K562 (cell line): ENCODE results near the gene THAP5. TPM values are rescaled to one million over a fixed set of nuclear protein-coding genes. Genes with fewer than 3 reads are reported as not detected.

ENCODE experiments used
- ARID3A ChIP-seq: IDR thresholded peaks from 2 replicates; pipeline ENCODE4 v1.6.1; 2012; ENCODE audit warnings: low read depth, low read length, improper control_type of control experiment, borderline replicate concordance
- C11orf30 ChIP-seq: fragments of 450-650 bp; IDR thresholded peaks from 2 replicates; pipeline ENCODE4 v1.6.1; 2016; ENCODE audit warnings: low read depth, mild to moderate bottlenecking
- HEY1 ChIP-seq: fragments of 250-450 bp; sonication (Bioruptor Pico); IDR thresholded peaks from 2 replicates; pipeline ENCODE4 v1.5.0; 2020; ENCODE audit warnings: mild to moderate bottlenecking, moderate library complexity, borderline replicate concordance
- MTA1 ChIP-seq: fragments of 450-650 bp; IDR thresholded peaks from 2 replicates; pipeline ENCODE4 v1.6.1; 2017; ENCODE audit warnings: borderline replicate concordance
- MXI1 ChIP-seq: IDR thresholded peaks from 2 replicates; pipeline ENCODE4 v1.6.1; 2011; ENCODE audit warnings: low read depth, mild to moderate bottlenecking, improper control_type of control experiment, low read length
- OTX1 ChIP-seq: fragments of 450-650 bp; formaldehyde crosslinking; IDR thresholded peaks from 2 replicates; pipeline ENCODE4 v1.4.0; 2022; ENCODE audit warnings: mild to moderate bottlenecking
- PCBP2 ChIP-seq: fragments of 200-400 bp; formaldehyde crosslinking; IDR thresholded peaks from 2 replicates; pipeline ENCODE4 v1.6.1; 2018; ENCODE audit warnings: low read length, low read depth, mild to moderate bottlenecking, moderate library complexity; ENCODE audit not compliant: poor library complexity, severe bottlenecking
- RFX7 ChIP-seq: fragments of 250-450 bp; sonication (Bioruptor Pico); IDR thresholded peaks from 2 replicates; pipeline ENCODE4 v1.5.1; 2021; ENCODE audit warnings: mild to moderate bottlenecking
- SAFB2 ChIP-seq: fragments of 200-400 bp; formaldehyde crosslinking; IDR thresholded peaks from 2 replicates; pipeline ENCODE4 v1.6.1; 2018; ENCODE audit warnings: borderline replicate concordance, low read length, low read depth, moderate library complexity; ENCODE audit not compliant: severe bottlenecking
- SIN3B ChIP-seq: fragments of 450-650 bp; IDR thresholded peaks from 2 replicates; pipeline ENCODE4 v1.6.1; 2017; ENCODE audit warnings: low read depth, mild to moderate bottlenecking, moderate library complexity
- SRSF9 ChIP-seq: fragments of 200-400 bp; formaldehyde crosslinking; IDR thresholded peaks from 2 replicates; pipeline ENCODE4 v1.6.1; 2017; ENCODE audit warnings: low read depth, low read length, borderline replicate concordance
- TCF3 ChIP-seq: sonication (generic); formaldehyde crosslinking; IDR thresholded peaks from 2 replicates; pipeline ENCODE4 v1.4.0; 2020; ENCODE audit warnings: mild to moderate bottlenecking, missing genetic modification reagents
- THRB ChIP-seq: fragments of 450-650 bp; formaldehyde crosslinking; conservative IDR thresholded peaks from 2 replicates; pipeline ENCODE4 v1.4.0; 2022; ENCODE audit warnings: mild to moderate bottlenecking, missing genetic modification characterization
- ZFPM2 ChIP-seq: fragments of 250-450 bp; sonication (Bioruptor Pico); IDR thresholded peaks from 2 replicates; pipeline ENCODE4 v1.5.1; 2022; ENCODE audit warnings: mild to moderate bottlenecking
- ZNF586 ChIP-seq: fragments of 450-650 bp; formaldehyde crosslinking; conservative IDR thresholded peaks from 2 replicates; pipeline ENCODE4 v1.4.0; 2020; ENCODE audit warnings: mild to moderate bottlenecking, moderate library complexity
- ZNF778 ChIP-seq: fragments of 450-650 bp; formaldehyde crosslinking; IDR thresholded peaks from 2 replicates; pipeline ENCODE4 v1.4.0; 2020; ENCODE audit warnings: mild to moderate bottlenecking, moderate library complexity
- polyA plus RNA-seq, 8 experiments: library from polyadenylated mRNA; depleted of rRNA in 4 of 8; stranded (reverse) in 5 of 8; unstranded in 3 of 8; fragments of >200 nt; fragmentation: Nextera tagmentation in 2 of 8; fragmentation: Illumina TruSeq in 1 of 8; extraction: Ambion mirVana in 2 of 8; extraction: Trizol in 1 of 8; gene quantifications; 2 replicates each; pipeline versions ENCODE4 v1.2.1 to v1.2.3, GENCODE V29; 2011 to 2014; ENCODE audit warnings: inconsistent platforms in 1 of 8, missing spikeins in 1 of 8
- total RNA-seq, 7 experiments: library from RNA; depleted of rRNA in 6 of 7; stranded (reverse); fragments of >200 nt in 6 of 7; fragmentation: Illumina TruSeq in 2 of 7; extraction: Trizol in 2 of 7; gene quantifications; 2 replicates each; pipeline versions ENCODE4 v1.2.1 to v1.2.3, GENCODE V29; 2011 to 2021; ENCODE audit warnings: low replicate concordance in 1 of 7
- TF ChIP-seq, protein P1 (sequence below): fragments of 250-450 bp; sonication (Bioruptor Pico); IDR thresholded peaks from 2 replicates; pipeline ENCODE4 v1.8.0; 2022; ENCODE audit warnings: moderate library complexity, mild to moderate bottlenecking, inconsistent platforms
- TF ChIP-seq, protein P2 (sequence below): fragments of 250-450 bp; sonication (Bioruptor Pico); IDR thresholded peaks from 2 replicates; pipeline ENCODE4 v1.8.0; 2021; ENCODE audit warnings: moderate library complexity, mild to moderate bottlenecking, inconsistent platforms
- TF ChIP-seq, protein P3 (sequence below): fragments of 250-450 bp; sonication (Bioruptor Pico); IDR thresholded peaks from 2 replicates; pipeline ENCODE4 v1.6.1; 2021; ENCODE audit warnings: mild to moderate bottlenecking
- TF ChIP-seq, protein P4 (sequence below), 2 experiments: fragments of 450-650 bp; conservative IDR thresholded peaks; 2 replicates each; pipeline ENCODE4 v1.6.1; 2017; ENCODE audit warnings: mild to moderate bottlenecking in 2 of 2, moderate library complexity in 2 of 2
- TF ChIP-seq, protein P5 (sequence below), 2 experiments: fragments of 450-650 bp in 1 of 2; sonication (generic) in 1 of 2; formaldehyde crosslinking; conservative IDR thresholded peaks; 2 replicates each; pipeline versions ENCODE4 v1.4.0 to v1.8.1; 2020 to 2022; ENCODE audit warnings: mild to moderate bottlenecking in 1 of 2, missing genetic modification reagents in 1 of 2

Gene THAP5
- total and polyA plus RNA-seq, 9 of the 15 experiments (the other 6 are each of a cell fraction or from before 2014, with no cell fraction given), result 16.5 to 58.1 (median 28.2) TPM

- TF ChIP-seq MXI1 (no peak), SIN3B (no peak), ARID3A (no peak), SRSF9 (no peak), MTA1 (no peak), ZNF778 (CRISPR knock-in tag) (no peak), ZFPM2 (CRISPR knock-in tag) (no peak), OTX1 (CRISPR knock-in tag) (peak; percentile 80), HEY1 (CRISPR knock-in tag) (no peak), ZNF586 (CRISPR knock-in tag) (no peak), SAFB2 (no peak), C11orf30 (no peak), THRB (peak; percentile 57; the same call in 1 of the 2 replicates), TCF3 (CRISPR knock-in tag) (peak; percentile 33; the same call in 1 of the 2 replicates), PCBP2 (no peak), RFX7 (CRISPR knock-in tag) (no peak)
- TF ChIP-seq, protein P1, sequence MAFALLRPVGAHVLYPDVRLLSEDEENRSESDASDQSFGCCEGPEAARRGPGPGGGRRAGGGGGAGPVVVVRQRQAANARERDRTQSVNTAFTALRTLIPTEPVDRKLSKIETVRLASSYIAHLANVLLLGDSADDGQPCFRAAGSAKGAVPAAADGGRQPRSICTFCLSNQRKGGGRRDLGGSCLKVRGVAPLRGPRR (CRISPR knock-in tag), result no peak
- TF ChIP-seq, protein P2, sequence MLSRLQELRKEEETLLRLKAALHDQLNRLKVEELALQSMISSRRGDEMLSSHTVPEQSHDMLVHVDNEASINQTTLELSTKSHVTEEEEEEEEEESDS (CRISPR knock-in tag), result no peak
- TF ChIP-seq, protein P3, sequence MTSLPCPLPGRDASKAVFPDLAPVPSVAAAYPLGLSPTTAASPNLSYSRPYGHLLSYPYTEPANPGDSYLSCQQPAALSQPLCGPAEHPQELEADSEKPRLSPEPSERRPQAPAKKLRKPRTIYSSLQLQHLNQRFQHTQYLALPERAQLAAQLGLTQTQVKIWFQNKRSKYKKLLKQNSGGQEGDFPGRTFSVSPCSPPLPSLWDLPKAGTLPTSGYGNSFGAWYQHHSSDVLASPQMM (CRISPR knock-in tag), result no peak
- TF ChIP-seq, protein P4, sequence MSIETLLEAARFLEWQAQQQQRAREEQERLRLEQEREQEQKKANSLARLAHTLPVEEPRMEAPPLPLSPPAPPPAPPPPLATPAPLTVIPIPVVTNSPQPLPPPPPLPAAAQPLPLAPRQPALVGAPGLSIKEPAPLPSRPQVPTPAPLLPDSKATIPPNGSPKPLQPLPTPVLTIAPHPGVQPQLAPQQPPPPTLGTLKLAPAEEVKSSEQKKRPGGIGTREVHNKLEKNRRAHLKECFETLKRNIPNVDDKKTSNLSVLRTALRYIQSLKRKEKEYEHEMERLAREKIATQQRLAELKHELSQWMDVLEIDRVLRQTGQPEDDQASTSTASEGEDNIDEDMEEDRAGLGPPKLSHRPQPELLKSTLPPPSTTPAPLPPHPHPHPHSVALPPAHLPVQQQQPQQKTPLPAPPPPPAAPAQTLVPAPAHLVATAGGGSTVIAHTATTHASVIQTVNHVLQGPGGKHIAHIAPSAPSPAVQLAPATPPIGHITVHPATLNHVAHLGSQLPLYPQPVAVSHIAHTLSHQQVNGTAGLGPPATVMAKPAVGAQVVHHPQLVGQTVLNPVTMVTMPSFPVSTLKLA (conservative IDR thresholded peaks at IDR 0.05), result no peak
- TF ChIP-seq, protein P5, sequence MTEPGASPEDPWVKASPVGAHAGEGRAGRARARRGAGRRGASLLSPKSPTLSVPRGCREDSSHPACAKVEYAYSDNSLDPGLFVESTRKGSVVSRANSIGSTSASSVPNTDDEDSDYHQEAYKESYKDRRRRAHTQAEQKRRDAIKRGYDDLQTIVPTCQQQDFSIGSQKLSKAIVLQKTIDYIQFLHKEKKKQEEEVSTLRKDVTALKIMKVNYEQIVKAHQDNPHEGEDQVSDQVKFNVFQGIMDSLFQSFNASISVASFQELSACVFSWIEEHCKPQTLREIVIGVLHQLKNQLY (CRISPR knock-in tag; conservative IDR thresholded peaks at IDR 0.05), result no peak
Measured at GRCh38 chr7:108570146-108570755, 745 bp upstream of the THAP5 start (continued).
